NCI-H2029 (cell line): Measurements from ENCODE around the gene TECTA.

ENCODE experiments used
- DNase-seq: peaks from one replicate; lab custom pipeline; 2025; lab: John Stamatoyannopoulos, UW

Gene TECTA

GRCh38 chr11:121179306-121179705 lies 78.3 kb downstream of the TECTA start:
- no peak for DNase-seq

- DNase-seq = no peak
Measured at GRCh38 chr11:121180183-121180582, 79.1 kb downstream of the TECTA start.

DNA sequence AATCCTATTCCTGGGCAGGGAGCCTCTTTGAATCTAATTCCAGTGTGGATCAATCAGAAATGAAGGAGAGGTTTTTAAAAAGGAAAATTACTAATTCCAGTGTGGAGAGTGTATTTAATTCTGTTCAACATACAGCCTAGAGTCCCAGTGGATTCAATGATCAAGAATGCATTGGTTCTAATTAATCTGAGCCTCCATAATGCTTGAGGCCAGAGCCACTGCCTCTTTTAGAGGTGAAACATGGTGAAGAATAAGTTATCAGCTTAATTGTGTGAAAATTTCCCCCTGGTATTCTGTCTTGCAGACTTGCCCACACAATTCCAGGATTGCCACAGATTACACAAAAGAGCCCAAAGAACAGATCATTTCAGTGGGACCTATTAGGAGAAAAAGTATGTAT lies 87.7 kb downstream of the TECTA start:
- DNase-seq = no peak

DNA sequence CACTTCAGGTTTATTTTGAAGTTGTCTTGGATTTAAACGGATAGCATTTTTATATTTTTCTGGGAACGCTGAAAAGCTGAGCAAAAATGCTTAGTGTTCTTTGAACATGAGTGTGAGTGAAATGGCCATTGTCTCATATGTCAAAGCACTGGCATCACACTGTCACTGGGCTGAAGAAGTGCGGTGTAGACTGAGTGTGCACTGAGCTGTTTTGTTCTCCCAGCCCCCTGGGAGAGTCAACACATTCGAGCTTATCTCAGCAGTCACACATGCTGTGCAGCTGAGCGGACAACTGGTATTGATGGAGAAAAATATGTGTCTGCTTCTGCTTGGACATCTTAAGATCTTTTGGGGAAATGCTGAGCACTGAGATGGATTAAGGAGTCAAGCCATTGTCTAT lies 90.8 kb downstream of the TECTA start:
- no peak for DNase-seq

GRCh38 chr11:121194731-121195596 lies 93.9 kb downstream of the TECTA start:
- DNase-seq = peak; percentile 78

DNA sequence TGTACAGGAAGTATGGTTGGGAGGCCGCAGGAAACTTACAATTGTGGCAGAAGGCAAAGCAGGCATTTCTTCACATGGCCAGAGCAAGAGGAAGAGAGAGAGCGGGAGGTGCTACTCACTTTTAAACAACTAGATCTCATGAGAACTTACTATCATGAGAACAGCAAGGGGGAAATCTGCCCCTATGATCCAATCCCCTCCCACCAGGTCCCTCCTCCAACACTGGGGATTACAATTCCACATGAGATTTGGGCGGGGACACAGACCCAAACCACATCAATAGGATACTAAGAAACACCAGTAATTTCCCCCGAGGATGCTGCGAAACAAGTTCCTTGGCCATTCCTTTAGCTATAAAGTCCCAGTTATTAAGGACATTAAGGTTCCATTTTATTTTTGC lies 97.4 kb downstream of the TECTA start:
- no peak for DNase-seq

DNA sequence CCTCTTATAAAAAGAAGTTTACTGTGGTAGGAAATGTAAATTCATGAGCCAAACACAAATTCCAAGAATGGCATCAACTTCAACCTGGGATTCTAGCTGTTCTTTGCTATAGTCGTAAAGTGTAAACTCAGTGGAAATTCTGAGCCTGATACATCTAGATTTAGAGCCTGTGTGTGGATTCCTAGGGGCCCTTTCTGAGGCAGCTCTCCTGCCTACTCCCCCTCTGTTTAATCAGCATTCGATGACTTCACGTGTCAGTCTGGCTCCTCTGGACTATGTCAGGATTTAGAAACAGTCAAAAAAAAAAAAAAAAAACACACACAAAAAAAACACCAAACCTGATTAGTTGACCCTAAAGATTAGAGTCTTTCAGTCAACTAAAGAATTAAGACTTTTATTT lies 98.5 kb downstream of the TECTA start:
- no peak for DNase-seq

GRCh38 chr11:121206810-121207209 lies 105.8 kb downstream of the TECTA start:
- DNase-seq = no peak

GRCh38 chr11:121207485-121208115 lies 106.6 kb downstream of the TECTA start:
- no peak for DNase-seq

GRCh38 chr11:121210445-121211080 lies 109.5 kb downstream of the TECTA start:
- no peak for DNase-seq

DNA sequence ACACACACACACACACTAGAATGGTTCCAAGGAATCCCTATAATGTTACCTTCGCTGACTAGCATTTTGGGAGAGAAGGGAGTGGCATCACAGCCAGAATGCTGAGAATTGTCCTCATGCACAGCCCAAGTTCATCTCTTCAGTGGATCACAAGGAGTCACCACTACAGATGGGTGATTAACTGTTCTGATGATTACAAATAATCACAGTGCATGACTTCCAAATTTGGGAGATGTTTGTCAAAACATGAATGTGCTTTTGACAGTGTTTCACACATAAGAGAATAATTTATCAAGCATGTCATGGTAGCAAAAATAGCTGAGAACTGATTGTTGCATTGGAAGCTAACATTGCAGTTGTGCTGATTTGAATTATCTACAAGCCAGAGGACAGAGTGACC lies 110.6 kb downstream of the TECTA start:
- DNase-seq = no peak

DNA sequence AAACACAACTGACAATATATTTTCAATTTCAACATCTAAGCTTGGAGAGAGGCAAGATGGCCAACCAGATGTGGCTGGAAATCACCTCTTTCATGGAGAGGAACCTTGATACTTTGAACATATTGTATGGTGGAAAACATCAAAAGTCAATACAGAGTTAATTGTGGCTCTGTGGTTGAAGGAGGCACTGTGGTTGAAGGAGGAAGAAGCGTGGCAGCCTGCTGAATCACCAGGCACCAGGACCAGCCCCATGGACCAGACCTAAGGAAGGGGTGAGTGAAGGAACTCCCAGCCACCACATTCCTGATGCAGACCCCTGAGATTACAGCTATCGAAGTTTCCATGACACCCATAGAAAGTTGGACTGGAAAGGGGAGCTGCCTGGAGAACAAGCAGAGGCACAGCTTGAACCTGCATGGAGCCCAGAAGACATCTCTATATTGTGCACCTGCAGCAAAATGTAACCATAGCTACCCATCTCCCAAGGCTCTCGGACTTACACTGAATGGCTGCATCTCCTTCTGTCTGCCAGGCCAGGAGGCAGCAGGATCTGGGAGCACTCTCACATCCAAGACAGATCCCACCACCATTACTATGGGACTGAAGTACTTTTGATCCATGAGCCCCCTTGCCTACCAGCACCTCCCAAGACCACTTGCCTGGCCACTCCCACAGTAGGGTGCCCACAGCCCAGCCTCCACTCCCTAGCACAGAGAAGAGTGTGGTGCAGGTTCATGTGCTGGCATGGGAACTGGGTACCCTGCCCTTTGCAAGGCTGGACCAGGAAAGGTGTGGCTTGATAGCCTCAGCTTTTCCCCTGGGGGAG lies 111.7 kb downstream of the TECTA start:
- no peak for DNase-seq

DNA sequence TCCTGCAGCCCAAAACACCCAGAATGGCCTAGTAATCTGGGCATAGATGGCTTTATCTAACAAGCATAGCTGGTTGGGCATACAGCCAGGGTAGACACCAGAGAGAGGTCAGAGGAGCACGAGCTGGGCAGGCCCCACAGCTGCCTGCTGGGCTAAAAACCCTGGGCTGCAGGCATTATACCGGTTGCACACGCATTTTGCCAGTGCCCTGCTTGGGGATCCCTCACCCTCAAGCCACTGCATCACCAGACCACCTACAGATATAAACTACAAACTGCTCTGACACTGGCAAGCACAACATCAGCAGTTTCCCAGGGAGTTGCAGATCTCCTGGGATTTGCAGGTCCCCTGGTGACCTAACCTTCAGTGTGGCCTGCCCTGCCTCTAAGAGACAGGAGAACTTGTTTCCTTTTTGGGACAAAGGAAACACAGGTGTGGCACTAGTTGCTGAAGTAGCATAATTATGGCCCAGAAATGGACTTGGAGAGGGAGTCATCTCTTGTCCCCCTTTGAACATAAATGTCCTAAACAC lies 112.4 kb downstream of the TECTA start:
- DNase-seq = no peak

DNA sequence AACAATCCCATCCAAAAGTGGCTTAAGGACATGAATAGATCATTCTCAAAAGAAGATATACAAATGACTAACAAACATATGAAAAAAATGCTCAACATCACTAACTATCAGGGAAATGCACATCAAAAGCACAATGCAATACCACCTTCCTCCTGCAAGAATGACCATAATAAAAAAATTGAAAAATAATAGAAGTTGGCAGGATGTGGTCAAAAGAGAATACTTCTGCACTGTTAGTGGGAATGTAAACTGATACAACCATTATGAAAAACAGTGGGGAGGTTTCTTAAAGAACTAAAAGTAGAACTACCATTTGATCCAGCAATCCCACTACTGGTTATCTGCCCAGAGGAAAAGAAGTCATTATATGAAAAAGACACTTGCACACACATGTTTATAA lies 113.8 kb downstream of the TECTA start:
- DNase-seq = no peak

DNA sequence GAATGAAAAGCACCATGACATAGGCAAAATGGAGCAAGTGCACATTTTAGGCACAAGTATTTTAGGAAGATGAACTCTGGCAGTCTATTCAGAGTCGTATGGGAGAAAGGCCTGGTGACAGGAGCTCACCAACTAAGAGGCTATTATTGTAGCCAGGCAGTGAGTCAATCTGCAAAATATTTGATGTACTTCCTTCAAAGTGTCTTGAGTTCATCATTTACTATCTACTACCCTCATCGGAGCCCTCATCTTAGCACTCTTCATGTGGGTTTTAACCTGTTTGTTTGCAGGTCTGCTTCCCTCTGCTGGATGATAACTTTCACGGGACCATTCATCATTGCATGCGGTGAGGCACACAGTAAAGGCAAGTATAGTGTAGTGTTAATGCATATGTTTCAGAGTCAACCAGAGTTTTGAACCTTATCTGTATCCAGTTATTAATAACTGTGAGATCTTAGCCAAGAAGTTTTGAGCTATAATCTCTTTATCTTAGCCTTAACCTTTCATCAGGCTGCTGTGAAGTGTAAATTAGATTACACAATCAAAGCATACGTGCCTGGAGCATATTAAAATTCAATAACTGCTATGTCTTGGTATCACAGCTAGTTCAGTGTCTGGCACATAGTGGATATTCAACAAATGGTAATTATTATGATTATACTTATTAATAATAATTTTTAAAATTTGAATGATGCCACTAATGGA lies 120.6 kb downstream of the TECTA start:
- no peak for DNase-seq

DNA sequence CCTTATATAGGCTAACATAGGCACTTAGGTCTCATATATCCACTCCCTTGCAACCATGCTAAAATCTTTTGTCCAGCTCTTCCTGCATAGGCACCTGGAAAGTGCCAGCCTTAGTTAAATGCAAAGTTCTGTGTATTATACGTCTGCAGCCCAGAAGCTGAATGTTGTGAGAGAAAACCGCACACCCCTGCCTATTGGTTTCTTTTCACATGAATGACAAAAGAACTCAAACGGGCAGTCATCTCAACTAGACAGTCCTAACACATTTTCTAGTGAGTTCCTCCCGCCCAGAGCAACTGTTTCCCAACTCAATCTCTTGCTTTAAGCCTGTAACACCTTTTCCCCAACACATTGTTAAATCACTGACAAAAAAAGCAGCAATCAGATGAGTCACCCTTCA lies 122.1 kb downstream of the TECTA start:
- DNase-seq = no peak

- DNase-seq = no peak
Measured at GRCh38 chr11:121225382-121225781, 124.3 kb downstream of the TECTA start.

DNA sequence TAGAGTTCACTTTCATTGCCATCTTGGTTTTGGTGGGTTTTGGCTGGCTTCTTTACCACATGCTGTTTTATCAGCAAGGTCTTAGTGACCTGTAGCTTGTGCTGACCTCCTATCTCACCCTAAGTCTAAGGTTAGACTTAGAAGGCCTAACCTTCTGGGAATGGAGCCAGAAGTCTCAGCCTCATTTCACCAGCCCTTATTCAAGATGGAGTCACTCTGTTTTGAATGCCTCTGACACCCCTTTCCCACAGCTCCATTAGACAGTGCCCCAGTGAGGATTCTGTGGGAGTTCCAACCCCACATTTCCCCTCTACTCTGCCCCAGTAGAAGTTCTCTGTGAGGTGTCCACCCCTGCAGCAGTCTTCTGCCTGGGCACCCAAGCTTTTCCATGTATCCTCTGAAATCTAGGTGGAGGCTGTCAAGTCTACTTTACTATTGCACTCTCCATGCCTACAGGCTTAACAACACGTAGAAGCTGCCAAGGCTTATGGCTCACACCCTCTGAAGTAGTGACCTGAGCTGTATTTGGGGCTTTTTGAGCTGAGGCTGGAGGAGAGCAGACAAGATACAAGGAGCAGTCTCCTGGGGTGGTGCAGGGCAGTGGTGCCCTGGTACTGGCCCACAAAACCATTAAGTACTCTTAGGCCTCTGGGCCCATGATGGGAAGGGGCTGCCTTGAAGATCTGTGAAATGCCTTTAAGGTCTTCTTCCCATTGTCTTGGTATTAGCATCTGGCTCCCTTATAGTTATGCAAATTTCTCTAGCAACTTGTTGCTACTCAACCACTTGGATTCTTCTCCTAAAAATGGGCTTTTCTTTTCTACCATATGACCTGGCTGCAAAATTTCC lies 125.6 kb downstream of the TECTA start:
- DNase-seq = no peak

DNA sequence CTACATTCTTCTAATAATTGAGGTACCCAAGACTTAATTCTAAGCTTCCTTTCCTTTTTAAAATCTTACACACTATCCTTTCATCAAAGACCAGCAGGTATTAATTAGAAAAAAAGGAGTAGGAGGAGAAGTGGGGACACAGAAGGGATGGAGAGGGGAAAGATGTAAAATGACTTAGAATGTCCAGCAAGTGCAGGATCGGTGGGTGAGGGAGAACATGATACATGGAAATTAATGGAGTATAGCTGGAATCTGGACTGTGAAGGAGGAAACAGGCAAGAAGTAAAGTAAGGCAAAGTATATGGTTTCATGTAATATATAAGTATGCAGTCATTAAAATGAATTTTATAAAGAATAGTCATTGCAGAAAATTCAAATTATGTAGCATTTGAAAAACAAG lies 127.8 kb downstream of the TECTA start:
- no peak for DNase-seq

DNA sequence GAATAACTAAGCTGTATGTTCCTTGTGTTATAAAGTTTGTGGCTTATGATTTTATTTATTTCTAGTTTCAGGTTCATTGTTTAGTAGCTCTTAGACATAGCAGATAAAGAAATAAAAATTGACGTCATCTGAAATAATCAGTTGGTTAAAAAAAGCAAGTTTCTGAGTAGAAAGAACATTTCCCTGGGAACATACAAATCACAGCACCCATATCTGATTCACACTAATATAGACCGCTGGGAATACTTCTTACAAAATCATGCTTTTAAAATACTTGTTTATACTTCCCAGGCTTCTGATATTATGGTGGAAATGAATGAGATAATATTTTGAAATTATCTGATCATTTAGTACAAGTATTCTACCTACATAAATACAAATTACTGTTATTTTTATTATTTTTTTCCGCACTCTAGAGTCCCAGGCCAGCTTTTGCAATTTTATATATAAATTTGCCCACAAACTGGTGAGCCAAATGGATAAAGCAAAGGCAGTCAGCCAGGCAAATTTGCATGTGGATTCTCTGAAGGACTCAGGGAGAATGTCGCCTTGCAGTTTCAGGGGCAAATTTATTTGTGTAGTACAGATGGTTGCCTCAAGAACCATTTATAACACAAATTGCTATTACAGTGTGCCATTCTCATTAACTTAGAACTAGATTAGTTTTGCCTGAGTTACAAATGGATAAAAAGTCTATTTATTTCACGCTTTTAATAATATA lies 128.6 kb downstream of the TECTA start:
- DNase-seq = no peak
